Measurements from ENCODE around the gene ITPKC. TPM values are rescaled to one million over a fixed set of nuclear protein-coding genes. Genes with fewer than 3 reads are reported as not detected.

The ITPKC gene
- polyA plus RNA-seq, 3 donors = 2.7 to 5.7 (median 2.9) TPM

DNA sequence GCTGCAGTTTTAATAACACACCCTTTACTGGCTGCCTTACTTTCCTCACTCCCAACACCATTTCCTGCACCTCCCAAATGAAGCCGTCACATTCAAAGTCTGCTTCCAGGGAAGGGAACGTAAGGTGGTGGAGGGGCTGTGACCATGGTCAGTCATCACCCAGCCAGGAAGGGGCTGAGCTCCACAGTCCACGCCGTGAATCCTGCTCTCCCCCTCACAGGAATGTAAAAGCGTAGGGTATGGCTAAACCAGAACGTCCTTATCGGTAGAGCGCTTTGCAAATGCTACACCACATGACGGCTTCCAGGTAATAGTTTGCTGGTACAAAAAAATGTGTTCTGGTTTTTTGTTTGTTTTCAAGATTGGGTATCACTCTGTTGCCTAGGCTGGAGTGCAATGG lies 33.5 kb upstream of the ITPKC start:
- Mint-ChIP-seq H3K36me3 (peaks cover 23 to 32% of the 10 kb centered on the region in 2 donors), H3K27me3 (ENCODE audit: low read depth in 3 of 3) (peaks cover 0 to 1% (median 0%) of the 10 kb centered on the region in 3 donors), H3K9me3 (peaks cover 0 to 4% (median 0%) of the 10 kb centered on the region in 7 donors), H3K4me1 (no peaks in the 10 kb centered on the region), H3K4me3 (no peak overlapping the region), H3K27ac (peak overlapping the region in 1 of 7 donors; percentile 53)
- DNase-seq = no peak
- no peak overlapping the region for H2AFZ ChIP-seq (ENCODE audit: insufficient read depth, low read depth, low read length, poor library complexity, severe bottlenecking)
- no peaks in the 10 kb centered on the region for H3K9me3 ChIP-seq (replicated peaks in 1 of 2; ENCODE audit: control insufficient read depth in 1 of 2, insufficient read depth in 1 of 2, low read length in 2 of 2)
- no peak overlapping the region for H3K4me2 ChIP-seq (replicated peaks; ENCODE audit: extremely low read depth, low read length, poor library complexity, severe bottlenecking)
- TF ChIP-seq, protein P1, sequence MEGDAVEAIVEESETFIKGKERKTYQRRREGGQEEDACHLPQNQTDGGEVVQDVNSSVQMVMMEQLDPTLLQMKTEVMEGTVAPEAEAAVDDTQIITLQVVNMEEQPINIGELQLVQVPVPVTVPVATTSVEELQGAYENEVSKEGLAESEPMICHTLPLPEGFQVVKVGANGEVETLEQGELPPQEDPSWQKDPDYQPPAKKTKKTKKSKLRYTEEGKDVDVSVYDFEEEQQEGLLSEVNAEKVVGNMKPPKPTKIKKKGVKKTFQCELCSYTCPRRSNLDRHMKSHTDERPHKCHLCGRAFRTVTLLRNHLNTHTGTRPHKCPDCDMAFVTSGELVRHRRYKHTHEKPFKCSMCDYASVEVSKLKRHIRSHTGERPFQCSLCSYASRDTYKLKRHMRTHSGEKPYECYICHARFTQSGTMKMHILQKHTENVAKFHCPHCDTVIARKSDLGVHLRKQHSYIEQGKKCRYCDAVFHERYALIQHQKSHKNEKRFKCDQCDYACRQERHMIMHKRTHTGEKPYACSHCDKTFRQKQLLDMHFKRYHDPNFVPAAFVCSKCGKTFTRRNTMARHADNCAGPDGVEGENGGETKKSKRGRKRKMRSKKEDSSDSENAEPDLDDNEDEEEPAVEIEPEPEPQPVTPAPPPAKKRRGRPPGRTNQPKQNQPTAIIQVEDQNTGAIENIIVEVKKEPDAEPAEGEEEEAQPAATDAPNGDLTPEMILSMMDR (IDR thresholded peaks at IDR 0.05) = no peak
- H3K27ac ChIP-seq (ENCODE audit: low read depth in 1 of 2, low read length in 2 of 2) = no peak overlapping the region
- WGBS (ENCODE audit: insufficient coverage) = 100% methylated on average over 1 of the region's 9 CpGs
- intact Hi-C loops (cut with micrococcal nuclease) = no loop called here
- H3K79me2 ChIP-seq (ENCODE audit: insufficient read depth, low read length) = no peaks in the 10 kb centered on the region
- no peaks in the 10 kb centered on the region for H4K20me1 ChIP-seq (ENCODE audit: insufficient read depth, low read length)
- no peak overlapping the region for H3K9ac ChIP-seq (ENCODE audit: insufficient read depth, low read length, poor library complexity, severe bottlenecking)
- H3K27me3 ChIP-seq (ENCODE audit: control insufficient read depth in 2 of 2, insufficient read depth in 2 of 2, low read length in 2 of 2) = no peaks in the 10 kb centered on the region
- H3K4me1 ChIP-seq (ENCODE audit: control insufficient read depth in 1 of 2, insufficient read depth in 2 of 2, low read length in 2 of 2) = peaks cover 5 to 7% of the 10 kb centered on the region in 2 donors
- no peak overlapping the region for H3K4me3 ChIP-seq (replicated peaks in 1 of 3; ENCODE audit: low read depth in 2 of 3, low read length in 3 of 3)
- H3K36me3 ChIP-seq (replicated peaks in 1 of 2; ENCODE audit: control insufficient read depth in 1 of 2, insufficient read depth in 2 of 2, low read length in 2 of 2) = no peaks in the 10 kb centered on the region

DNA sequence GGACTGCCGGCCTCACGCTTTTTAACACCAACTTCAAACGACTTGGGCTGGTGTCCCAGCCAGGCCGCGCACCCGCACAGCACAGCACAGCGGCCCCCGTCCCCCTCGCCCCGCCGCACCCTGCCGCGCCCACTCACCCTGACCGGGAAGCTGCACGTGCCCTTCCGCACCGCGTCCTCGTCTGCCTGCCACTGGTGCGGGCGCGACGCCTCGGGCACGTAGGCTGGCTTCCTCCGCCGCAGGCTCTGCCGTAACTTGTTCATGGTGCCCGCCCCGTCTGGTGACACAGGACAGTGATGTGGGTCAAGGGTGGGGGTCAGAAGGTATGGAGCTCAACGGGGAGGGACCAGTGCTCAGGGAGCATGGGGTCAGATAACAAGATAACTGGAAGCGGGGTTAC lies 32.6 kb upstream of the ITPKC start:
- Histone ChIP-seq H3K4me3 (replicated peaks in 1 of 3; ENCODE audit: low read depth in 2 of 3, low read length in 3 of 3) (no peak overlapping the region), H3K36me3 (replicated peaks in 1 of 2; ENCODE audit: control insufficient read depth in 1 of 2, insufficient read depth in 2 of 2, low read length in 2 of 2) (no peaks in the 10 kb centered on the region), H2AFZ (ENCODE audit: insufficient read depth, low read depth, low read length, poor library complexity, severe bottlenecking) (no peak overlapping the region), H3K27me3 (ENCODE audit: control insufficient read depth in 2 of 2, insufficient read depth in 2 of 2, low read length in 2 of 2) (no peaks in the 10 kb centered on the region), H3K27ac (ENCODE audit: low read depth in 1 of 2, low read length in 2 of 2) (no peak overlapping the region), H4K20me1 (ENCODE audit: insufficient read depth, low read length) (no peaks in the 10 kb centered on the region), H3K4me1 (ENCODE audit: control insufficient read depth in 1 of 2, insufficient read depth in 2 of 2, low read length in 2 of 2) (peaks cover 5 to 7% of the 10 kb centered on the region in 2 donors), H3K9me3 (replicated peaks in 1 of 2; ENCODE audit: control insufficient read depth in 1 of 2, insufficient read depth in 1 of 2, low read length in 2 of 2) (no peaks in the 10 kb centered on the region), H3K79me2 (ENCODE audit: insufficient read depth, low read length) (no peaks in the 10 kb centered on the region), H3K4me2 (replicated peaks; ENCODE audit: extremely low read depth, low read length, poor library complexity, severe bottlenecking) (no peak overlapping the region), H3K9ac (ENCODE audit: insufficient read depth, low read length, poor library complexity, severe bottlenecking) (no peak overlapping the region)
- H3K36me3 Mint-ChIP-seq = peaks cover 21 to 32% of the 10 kb centered on the region in 2 donors
- WGBS (ENCODE audit: insufficient coverage) = 96% methylated on average over 26 of the region's 32 CpGs
- intact Hi-C loops (cut with micrococcal nuclease) = no loop called here
- TF ChIP-seq, protein P1 (IDR thresholded peaks at IDR 0.05) = no peak
- H3K4me3 Mint-ChIP-seq = no peak overlapping the region
- H3K9me3 Mint-ChIP-seq = peaks cover 0 to 4% (median 0%) of the 10 kb centered on the region in 7 donors
- no peaks in the 10 kb centered on the region for H3K4me1 Mint-ChIP-seq
- peak overlapping the region in 1 of 7 donors; percentile 51 for H3K27ac Mint-ChIP-seq
- DNase-seq = no peak
- peaks cover 0 to 1% (median 0%) of the 10 kb centered on the region in 3 donors for H3K27me3 Mint-ChIP-seq (ENCODE audit: low read depth in 3 of 3)
